WI38 (cell line): ENCODE data around the gene RIMKLB.

Experiments
- H3K4me3 ChIP-seq: 2 replicates; pipeline ENCODE4 v1.5.1; 2011; ENCODE audit warnings: low read depth, mild to moderate bottlenecking, control low read depth, low read length
- TF ChIP-seq, protein P1 (sequence below): IDR thresholded peaks from 2 replicates; pipeline ENCODE4 v1.5.1; 2012; ENCODE audit warnings: low read depth, mild to moderate bottlenecking, control low read depth, low read length

The RIMKLB gene, protein sequence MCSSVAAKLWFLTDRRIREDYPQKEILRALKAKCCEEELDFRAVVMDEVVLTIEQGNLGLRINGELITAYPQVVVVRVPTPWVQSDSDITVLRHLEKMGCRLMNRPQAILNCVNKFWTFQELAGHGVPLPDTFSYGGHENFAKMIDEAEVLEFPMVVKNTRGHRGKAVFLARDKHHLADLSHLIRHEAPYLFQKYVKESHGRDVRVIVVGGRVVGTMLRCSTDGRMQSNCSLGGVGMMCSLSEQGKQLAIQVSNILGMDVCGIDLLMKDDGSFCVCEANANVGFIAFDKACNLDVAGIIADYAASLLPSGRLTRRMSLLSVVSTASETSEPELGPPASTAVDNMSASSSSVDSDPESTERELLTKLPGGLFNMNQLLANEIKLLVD

DNA sequence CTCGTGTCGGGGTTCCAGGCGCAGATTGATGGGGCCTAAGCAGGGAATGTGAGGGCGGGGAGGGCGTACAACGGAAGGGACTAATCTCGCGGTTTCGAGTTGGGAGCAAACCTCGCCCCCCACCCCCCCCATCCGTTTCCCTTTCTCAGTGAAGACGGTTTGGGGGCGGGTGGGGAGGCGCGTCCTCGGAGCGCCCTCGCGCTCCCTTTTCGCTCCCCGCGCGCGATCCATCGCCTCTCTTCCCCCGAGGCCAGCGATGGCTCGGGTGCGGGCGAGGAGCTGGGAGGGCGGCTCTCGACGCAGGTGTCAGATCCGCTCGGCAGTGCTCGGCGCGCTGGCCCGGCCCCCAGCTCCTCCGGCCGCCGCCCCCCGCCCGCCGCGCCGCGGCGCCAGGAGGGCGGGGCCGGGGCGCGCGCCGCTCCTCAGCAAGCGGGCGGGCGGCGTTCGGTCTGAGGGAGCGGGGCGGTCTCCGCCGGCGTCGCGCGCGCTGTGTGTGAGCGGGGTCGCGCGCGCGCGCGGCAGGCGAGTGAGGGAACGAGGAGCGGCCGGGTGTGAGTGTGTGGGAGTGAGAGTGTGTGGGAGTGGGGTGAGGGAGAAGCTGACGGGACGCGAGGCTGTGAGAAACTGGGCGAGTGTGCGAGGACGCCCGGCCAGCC lies at the start of gene RIMKLB:
Gene RIMKLB, plus strand, starts transcription at position 516 of the 656 bp plus-strand sequence. CDS start 15,876 bp downstream, outside the sequence.
- TF ChIP-seq, protein P1, sequence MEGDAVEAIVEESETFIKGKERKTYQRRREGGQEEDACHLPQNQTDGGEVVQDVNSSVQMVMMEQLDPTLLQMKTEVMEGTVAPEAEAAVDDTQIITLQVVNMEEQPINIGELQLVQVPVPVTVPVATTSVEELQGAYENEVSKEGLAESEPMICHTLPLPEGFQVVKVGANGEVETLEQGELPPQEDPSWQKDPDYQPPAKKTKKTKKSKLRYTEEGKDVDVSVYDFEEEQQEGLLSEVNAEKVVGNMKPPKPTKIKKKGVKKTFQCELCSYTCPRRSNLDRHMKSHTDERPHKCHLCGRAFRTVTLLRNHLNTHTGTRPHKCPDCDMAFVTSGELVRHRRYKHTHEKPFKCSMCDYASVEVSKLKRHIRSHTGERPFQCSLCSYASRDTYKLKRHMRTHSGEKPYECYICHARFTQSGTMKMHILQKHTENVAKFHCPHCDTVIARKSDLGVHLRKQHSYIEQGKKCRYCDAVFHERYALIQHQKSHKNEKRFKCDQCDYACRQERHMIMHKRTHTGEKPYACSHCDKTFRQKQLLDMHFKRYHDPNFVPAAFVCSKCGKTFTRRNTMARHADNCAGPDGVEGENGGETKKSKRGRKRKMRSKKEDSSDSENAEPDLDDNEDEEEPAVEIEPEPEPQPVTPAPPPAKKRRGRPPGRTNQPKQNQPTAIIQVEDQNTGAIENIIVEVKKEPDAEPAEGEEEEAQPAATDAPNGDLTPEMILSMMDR = no peak
- peak within 1 kb of the TSS; percentile 82 for H3K4me3 ChIP-seq

- H3K4me3 ChIP-seq = no peak overlapping the region
- TF ChIP-seq, protein P1 = no peak
These were observed 49.1 kb upstream of the RIMKLB start for GRCh38 chr12:8648576-8649205.

DNA sequence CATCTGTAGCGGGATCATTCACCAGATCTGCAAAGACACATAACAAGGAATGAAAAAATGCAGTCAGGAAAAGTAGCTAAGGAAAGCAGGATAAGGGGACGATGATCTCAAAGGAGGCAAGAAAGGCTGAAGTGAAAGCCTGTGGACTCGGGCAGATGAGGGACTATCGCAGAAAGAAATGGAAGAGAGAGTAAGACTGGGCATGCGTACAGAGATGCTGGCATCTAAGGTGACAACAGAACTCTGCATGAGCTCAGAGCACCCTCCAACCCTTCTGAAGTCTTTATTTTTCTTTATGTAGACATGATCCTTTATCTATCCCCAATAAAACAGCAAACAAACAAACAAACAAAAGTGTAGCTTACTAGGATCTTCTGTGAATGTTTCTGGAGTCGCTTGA lies 42.4 kb upstream of the RIMKLB start:
- TF ChIP-seq, protein P1 = no peak
- no peak overlapping the region for H3K4me3 ChIP-seq

DNA sequence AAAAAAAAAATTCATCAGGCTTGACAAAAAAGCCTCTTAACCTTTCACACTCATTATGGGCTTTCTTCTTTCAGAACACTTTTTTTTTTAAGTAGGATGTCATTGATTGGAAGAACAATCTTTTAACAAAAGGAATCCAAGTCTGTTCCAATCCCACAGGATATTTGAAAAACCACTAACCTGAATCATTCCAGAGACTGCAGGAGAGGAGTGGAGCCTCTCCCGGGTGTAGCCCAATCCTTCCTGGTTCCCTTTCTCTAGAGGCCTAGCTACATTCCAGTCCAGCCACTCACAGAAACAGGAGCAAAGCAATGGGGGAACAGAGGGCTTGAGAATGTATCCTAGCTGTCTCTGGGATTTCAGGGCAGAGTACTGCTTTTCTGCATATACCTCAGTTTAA lies 39.4 kb upstream of the RIMKLB start:
- TF ChIP-seq, protein P1 = no peak
- no peak overlapping the region for H3K4me3 ChIP-seq

DNA sequence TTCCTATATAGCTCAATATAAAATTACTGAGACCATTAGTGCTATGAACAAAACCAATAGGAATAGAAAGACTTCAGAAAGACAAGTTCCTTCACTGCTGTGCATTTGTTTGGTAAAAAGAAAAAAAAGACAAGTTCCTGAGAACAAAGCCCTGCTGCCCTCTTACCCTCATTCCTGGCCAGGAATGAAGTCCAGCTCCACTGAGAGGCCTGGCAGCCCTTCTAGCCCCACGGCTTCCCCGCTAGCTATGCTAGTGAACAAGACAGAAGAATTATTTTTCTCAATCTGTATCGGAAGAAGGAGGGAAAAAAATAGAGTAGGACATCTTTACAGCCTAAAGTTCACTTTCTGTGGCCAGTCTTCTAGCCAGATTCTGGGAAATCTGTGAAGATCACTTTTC lies 36.8 kb upstream of the RIMKLB start:
- H3K4me3 ChIP-seq = no peak overlapping the region
- TF ChIP-seq, protein P1 = no peak

GRCh38 chr12:8661751-8662150 lies 36.0 kb upstream of the RIMKLB start:
- H3K4me3 ChIP-seq = no peak overlapping the region
- TF ChIP-seq, protein P1 = no peak

DNA sequence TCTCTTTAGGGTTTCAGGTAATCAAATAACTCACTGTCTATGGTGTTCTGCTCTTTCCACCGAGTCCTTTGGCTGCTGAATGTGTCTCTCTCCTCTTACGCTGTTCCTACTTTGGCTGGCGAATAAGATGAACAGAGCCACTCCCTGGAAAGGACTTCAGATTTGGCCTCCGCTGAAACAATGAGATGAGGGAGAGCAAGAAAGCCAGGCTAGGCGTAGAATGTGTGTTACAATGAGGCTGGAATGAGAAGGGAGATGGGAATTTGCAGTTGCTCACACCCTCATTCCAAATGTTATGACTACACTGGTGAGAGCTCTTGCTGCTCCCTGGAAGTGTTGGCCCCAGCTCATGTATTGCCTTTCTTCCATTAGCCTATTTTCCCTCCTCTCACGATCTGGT lies 35.2 kb upstream of the RIMKLB start, which contains the start of gene MFAP5:
Gene MFAP5, minus strand, starts transcription at position 234 of the 400 bp plus-strand sequence. CDS start 722 bp downstream, outside the sequence.
- TF ChIP-seq, protein P1 = no peak
- H3K4me3 ChIP-seq = no peak within 1 kb of the TSS
